Daoy (cell line): ENCODE results near the gene LYRM4. TPM values are rescaled to one million over a fixed set of nuclear protein-coding genes. Genes with fewer than 3 reads are reported as not detected.
A peak's percentile ranks its signal among the peaks of the same experiment; 100 is the strongest.

Experiments
- DNase-seq: peaks from one replicate; pipeline ENCODE4 v3.0.0-alpha.2; 2015; ENCODE audit warnings: low read depth
- total RNA-seq: library from RNA; depleted of rRNA; stranded (reverse); fragments of >200 nt; shearing (Covaris generic); gene quantifications from 2 replicates; pipeline ENCODE4 v1.2.3, GENCODE V29; 2014

Gene LYRM4
- total RNA-seq, 1 experiment from 2014 or later: 24.6 TPM

GRCh38 chr6:5174756-5175549 lies 85.8 kb downstream of the LYRM4 start:
- peak; percentile 27 for DNase-seq

- no peak for DNase-seq
Observed at GRCh38 chr6:5174244-5174643, 86.5 kb downstream of the LYRM4 start.

- no peak for DNase-seq
Observed at GRCh38 chr6:5173810-5174209, 86.9 kb downstream of the LYRM4 start.

GRCh38 chr6:5172897-5173474 lies 87.8 kb downstream of the LYRM4 start:
- DNase-seq: no peak

GRCh38 chr6:5172041-5172653 lies 88.6 kb downstream of the LYRM4 start:
- DNase-seq: no peak

- DNase-seq: no peak
Observed at GRCh38 chr6:5167501-5167900, 93.2 kb downstream of the LYRM4 start.

GRCh38 chr6:5164092-5164491 lies 96.7 kb downstream of the LYRM4 start:
- no peak for DNase-seq

- no peak for DNase-seq
Observed at GRCh38 chr6:5163247-5163646, 97.5 kb downstream of the LYRM4 start.

GRCh38 chr6:5162355-5162754 lies 98.4 kb downstream of the LYRM4 start:
- DNase-seq: no peak

- no peak for DNase-seq
Observed at GRCh38 chr6:5160206-5160605, 100.5 kb downstream of the LYRM4 start.

- no peak for DNase-seq
Observed at GRCh38 chr6:5159162-5159561, 101.6 kb downstream of the LYRM4 start.

- DNase-seq: no peak
Observed at GRCh38 chr6:5158180-5158579, 102.6 kb downstream of the LYRM4 start.

GRCh38 chr6:5157621-5158138 lies 103.1 kb downstream of the LYRM4 start:
- DNase-seq: no peak

GRCh38 chr6:5156627-5157026 lies 104.1 kb downstream of the LYRM4 start:
- no peak for DNase-seq

GRCh38 chr6:5155906-5156305 lies 104.8 kb downstream of the LYRM4 start:
- no peak for DNase-seq

GRCh38 chr6:5153186-5153585 lies 107.6 kb downstream of the LYRM4 start:
- DNase-seq: no peak

GRCh38 chr6:5152460-5152859 lies 108.3 kb downstream of the LYRM4 start:
- DNase-seq: no peak

GRCh38 chr6:5151955-5152401 lies 108.8 kb downstream of the LYRM4 start:
- DNase-seq: peak; percentile 69

- DNase-seq: no peak
Observed at GRCh38 chr6:5151360-5151954, 109.3 kb downstream of the LYRM4 start.

GRCh38 chr6:5150551-5151075 lies 110.1 kb downstream of the LYRM4 start:
- no peak for DNase-seq

- DNase-seq: no peak
Observed at GRCh38 chr6:5149891-5150290, 110.9 kb downstream of the LYRM4 start.

- no peak for DNase-seq
Observed at GRCh38 chr6:5149159-5149704, 111.5 kb downstream of the LYRM4 start.
